Islet precursor cell (in vitro differentiated cells): ENCODE measurements around the gene LUM.

Experiments
- DNase-seq: peaks from one replicate; pipeline ENCODE4 v3.0.0-alpha.2; 2018

LUM gene

GRCh38 chr12:91074154-91074709, 37.1 kb downstream of the LUM start:
- no peak for DNase-seq

GRCh38 chr12:91073426-91073825, 37.9 kb downstream of the LUM start:
- no peak for DNase-seq

- DNase-seq: no peak
These were observed 38.4 kb downstream of the LUM start for GRCh38 chr12:91072931-91073330.

DNA sequence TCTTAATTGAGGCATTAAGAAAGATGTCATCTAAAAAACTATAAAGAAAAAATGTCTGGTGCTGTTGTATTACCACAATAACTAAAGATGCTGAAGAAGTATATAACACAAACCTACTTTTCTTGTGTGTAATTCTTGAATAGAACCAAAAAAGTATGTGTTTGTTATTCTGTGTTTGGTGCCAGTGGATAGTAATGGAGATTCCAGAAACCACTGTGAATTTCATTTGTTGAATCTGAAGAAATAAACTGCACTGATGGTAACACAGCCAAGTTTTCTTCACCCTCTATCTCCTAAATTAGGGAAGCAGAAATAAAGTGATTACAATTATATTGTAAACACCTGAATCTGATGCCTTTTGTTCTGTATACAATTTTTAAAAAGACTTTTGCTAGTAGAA, 40.4 kb downstream of the LUM start:
- no peak for DNase-seq

- no peak for DNase-seq
These were observed 45.9 kb downstream of the LUM start for GRCh38 chr12:91065396-91065795.

DNA sequence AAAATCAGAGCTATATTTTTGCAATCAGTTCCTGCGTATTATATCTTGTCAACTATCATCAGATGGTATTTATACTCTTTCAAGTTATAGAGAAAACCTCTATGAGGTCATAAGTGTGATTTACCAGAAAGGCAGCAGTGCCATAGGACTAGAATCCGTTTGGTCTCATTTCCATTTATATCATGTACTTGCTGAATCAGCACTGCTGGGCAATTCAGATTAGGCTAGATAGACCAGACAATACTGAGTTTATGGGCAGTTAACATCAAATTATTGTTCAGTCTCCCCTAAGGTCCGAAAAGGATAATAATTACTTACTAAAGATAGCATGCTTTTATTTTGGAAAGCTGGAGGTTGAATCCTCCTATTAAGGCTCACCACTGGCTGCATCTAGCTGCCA, 46.7 kb downstream of the LUM start:
- DNase-seq: no peak

- no peak for DNase-seq
These were observed 50.2 kb downstream of the LUM start for GRCh38 chr12:91061091-91061490.

DNA sequence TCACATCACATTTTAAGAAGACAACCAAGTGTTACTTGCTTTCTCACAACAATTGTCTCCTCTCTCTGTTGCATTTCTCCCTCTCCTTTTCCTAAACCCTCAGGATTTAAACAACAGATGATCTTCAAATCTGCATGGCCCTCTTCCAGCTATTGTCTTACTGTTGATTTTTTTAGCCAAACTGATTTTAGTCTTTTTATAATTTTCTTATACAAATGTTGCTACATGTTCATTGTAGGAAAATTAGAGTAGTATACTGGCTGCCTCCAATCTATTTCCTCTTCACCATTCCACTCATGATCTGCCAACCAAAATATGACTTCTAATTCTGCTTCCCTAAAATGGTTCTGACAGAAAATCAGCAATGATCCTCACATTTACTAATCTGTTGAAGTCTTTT, 52.1 kb downstream of the LUM start:
- no peak for DNase-seq

GRCh38 chr12:91058786-91059185, 52.5 kb downstream of the LUM start:
- no peak for DNase-seq

GRCh38 chr12:91057368-91058165, 53.7 kb downstream of the LUM start, which contains the start of gene KERA:
Gene KERA (minus strand): TSS chr12:91058024. CDS start chr12:91056281, 1,743 bp downstream.
- no peak for DNase-seq

DNA sequence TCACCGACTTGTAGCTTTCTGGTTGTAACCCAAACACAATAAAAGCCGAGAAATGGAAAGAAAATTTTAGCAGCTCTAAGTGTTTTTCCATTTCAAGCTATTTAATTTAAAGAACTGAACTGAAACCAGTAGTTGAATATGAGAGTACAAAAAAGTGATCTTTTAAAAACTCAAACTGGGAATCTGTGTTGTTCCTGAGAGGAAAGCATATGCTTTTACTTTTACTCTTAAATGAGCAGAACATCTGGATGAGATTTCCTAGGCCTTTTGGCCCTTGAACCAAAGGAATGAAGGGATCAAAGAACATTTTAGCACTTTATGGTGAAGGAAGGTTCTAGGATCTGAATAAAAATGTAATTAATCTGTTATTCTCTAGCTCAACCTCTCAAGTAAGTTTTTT, 54.8 kb downstream of the LUM start:
- no peak for DNase-seq

GRCh38 chr12:91055976-91056375, 55.3 kb downstream of the LUM start:
- no peak for DNase-seq

DNA sequence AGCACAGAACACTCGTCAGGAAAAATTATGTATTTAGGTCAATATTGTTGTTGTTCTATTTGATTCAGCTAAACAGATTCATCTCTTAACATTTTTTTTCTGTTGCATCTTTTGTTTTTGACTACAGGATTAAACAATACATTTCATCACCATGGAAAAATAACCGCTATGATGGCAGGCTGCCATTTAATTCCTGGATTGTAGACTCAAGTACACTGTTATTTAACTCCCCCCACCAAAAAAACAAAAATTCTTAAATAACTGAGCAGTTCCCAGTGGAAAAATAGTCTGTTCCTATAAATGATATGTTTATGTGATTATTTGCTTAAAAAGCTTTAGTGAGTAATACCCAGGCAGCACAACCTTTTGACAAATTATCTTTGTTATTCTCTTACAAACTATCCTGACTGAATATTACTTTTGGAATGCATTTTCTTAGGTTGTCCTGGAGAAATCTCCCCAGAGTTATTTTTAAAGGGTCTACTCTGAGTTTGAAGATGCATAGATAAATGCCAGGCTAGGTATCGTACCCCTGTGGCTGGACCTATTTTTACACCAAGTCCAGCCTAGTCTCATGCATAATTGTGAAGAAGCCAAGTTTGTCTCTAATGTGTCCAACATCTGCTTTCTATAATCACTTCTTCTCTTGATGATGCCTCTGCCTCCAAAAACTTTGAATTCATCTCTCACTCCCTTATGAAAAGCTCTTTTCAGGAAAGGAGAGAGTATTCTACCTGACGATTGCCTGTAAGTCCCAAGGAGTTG, 57.2 kb downstream of the LUM start:
- no peak for DNase-seq
